Central memory CD4-positive, alpha-beta T cell (primary cell): ENCODE data around the gene INO80.
"Not testable (repeated sequence)": the region's sequence is repeated elsewhere in the genome, so short reads cannot be mapped to it uniquely, and the experiment has no call there.

Experiments used
- DNase-seq: peaks from one replicate; pipeline ENCODE4 v3.0.0; 2022

The INO80 gene

GRCh38 chr15:40992241-40992741, 123.8 kb downstream of the INO80 start:
- no peak for DNase-seq

DNA sequence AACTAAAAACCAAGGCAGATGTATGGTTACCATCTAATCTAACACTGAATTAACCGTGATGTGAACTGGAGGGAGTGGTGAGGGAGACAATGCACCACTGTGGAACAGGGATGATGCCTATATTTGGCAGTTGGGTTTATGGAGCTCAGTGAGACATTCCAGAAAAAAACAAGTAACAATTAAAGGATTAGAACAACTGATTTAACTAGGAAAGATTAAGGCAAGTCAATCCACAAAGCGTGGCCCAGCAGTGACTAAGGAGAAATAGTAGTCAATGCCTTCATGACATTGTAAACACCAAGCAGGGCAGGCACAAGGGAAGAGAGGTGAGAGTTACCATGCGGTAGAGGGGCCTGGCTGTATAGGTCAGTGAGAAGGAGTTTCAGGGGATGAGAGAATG, 124.7 kb downstream of the INO80 start:
- no peak for DNase-seq

GRCh38 chr15:40990789-40991188, 125.3 kb downstream of the INO80 start:
- DNase-seq = no peak

DNA sequence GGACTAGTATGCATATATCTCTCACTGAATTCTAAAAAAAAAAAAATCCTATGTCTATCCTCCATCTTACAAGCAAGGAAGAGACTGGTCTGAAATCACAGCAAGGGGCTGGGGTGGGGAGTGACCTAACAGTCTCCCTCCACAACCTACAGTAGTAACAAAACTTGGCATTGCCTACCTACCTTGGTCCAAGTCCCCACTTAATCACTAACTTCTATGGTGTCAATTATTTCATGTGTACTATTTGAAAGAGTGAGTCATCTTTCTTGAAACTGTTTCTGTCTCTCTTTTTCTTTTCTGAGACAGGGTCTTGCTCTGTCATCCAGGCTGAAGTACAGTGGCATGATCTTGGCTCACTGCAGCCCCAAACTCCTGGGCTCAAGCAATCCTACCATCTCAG, 126.0 kb downstream of the INO80 start:
- DNase-seq = no peak

- DNase-seq = no peak
These were observed 127.9 kb downstream of the INO80 start for GRCh38 chr15:40988156-40988555.

DNA sequence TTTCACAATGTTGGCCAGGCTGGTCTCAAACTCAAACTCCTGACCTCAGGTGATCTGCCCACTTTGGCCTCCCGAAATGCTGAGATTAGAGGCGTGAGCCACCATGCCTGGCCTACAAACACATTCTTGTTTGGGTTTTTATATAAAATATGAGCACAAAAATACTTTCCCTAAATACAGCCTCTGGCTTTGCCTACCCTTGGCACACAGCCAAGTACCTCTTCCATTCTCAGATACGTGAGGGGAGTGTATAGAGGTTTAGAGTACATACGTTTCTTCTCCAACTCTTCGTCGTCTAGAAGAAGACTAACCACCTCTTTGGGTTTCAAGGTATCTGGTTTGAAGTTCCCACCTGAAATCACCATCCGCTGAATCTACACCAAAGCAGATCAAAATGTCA, 129.3 kb downstream of the INO80 start:
- DNase-seq = no peak

GRCh38 chr15:40985541-40986330, 130.3 kb downstream of the INO80 start:
- no peak for DNase-seq

GRCh38 chr15:40984964-40985363, 131.1 kb downstream of the INO80 start:
- no peak for DNase-seq

GRCh38 chr15:40984406-40984805, 131.7 kb downstream of the INO80 start:
- DNase-seq = no peak

DNA sequence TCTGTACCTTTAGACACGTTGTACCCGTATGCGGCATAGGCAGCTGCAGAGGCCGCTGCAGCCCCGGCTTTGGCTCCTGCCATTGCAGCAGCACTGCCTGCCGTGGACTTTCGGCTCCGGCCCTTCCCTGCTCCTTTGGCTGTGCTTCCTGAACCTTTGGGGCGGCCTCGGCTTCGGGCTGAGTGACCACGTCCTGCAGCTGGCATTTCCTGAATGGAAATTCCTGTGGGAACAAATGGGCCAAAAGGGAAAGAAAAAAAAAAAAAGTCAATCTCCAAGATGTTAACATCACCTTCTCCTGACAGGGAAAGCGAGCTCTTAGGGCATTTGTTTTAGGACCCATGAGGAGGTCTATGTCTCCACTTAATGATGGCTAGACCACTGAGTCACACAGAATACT, 133.2 kb downstream of the INO80 start:
- DNase-seq = no peak

DNA sequence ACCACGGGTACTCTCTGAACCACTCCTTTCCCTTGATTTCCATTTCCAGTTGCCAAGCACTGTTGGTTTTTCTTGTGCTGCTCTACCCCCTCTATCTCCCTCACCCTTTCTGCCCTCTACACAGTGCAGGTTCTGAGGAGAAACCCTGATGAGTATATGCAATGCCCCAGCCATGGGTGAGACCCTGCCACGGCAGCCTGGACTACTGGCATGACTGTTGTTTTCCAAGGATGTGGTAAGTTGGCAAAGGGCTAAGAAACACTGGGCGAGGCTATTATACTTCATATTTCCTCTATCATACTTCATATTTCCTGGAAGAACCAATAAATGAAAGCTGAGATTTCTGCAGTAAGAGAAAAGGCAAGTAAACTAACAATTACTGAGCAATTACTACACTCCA, 134.9 kb downstream of the INO80 start:
- DNase-seq = no peak

DNA sequence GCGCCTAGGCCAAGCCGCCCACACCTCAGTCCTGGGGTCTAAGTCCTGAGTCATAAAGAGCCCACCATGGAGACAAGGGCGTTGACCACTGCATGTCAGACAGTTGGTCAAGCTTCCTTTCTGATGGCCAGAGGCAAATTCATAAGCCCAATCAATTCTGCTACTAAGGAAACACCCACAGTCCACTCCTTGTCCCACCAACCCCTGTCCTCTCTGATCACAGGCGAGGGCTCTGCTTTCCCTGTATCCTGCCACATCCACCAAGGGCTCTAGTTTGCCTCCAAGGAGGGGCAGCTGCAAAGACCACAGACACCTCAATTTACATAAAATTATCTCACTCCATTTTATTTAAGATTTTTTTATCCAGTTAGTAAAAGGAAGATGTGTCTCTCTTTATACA, 137.5 kb downstream of the INO80 start:
- no peak for DNase-seq

DNA sequence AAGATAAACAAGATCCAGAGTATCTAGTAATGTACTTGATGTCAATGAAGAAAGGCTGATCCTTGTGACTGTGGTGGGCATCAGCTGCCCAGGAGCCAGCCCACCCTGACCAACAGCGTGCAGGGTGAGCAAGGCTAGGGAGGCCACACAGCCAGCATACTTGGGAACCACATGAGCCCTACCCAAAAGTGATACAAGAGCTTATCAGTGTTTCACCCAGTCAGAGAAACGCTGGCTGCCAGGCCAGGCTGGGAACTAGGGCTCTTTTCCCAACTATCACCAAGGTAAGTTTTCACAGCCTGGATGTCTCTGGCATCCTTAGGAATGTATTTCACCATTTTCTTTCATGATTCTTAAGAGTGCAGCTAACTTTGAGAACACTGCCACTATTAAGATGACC, 137.9 kb downstream of the INO80 start:
- no peak for DNase-seq

DNA sequence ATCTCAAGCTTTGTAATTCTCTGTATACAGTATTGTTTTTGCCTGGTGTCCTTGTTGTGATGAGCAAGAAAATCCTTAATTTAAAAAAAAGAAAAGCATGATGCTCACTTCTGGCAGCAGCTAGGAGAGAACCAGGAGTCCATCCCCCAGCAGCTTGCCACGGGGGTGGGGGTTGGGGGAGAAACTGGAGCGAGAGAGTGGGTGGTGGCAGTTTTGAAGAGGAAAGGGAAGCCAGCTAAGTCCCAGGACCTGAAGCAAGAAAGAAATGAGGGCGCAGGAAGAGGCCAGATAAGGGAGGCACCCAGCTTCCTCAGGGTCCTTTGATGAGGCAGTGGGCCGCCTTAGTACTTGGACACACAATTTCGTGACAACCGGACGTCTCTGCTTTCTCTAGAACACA, 139.3 kb downstream of the INO80 start:
- no peak for DNase-seq

DNA sequence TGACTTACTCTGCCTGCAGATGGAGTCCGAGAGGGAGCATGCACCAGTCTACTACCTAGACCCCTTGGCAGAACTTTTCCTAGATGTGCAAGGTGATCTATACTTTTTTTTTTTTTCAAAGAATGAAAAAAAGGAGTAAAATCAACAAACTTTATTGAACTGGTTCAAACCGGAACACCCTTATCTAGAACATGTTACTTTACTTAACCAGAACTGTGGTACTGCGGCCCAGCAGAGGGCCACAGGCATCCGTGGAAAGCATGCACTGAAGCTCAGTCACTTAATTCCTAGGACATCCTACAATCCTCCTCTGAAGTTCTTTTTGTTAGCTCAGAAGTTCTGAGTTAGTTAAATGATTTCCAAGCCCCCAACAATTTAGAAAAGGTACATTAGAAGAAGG, 141.2 kb downstream of the INO80 start:
- DNase-seq = no peak

DNA sequence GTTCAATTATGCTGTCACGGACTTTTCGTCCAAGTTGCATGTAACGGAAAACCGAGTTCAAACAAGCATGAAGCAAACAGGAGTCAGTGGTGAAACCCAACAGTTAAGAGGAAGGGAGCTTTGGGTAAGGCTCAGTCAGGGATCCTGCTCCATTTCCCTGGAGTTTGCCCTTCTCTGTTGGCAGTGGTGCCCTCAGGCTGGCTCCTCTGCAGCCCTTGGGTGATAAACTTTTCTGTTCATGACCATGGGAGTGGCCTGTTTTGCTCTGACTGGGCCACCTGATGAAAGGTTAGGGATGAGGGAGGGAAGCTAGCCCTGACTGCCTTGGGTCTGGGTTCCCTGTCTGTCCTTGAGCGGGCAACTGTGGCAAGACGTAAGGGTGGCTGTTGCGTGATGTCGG, 146.7 kb downstream of the INO80 start:
- no peak for DNase-seq

GRCh38 chr15:40968290-40969085, 147.6 kb downstream of the INO80 start:
- DNase-seq = no peak

- no peak for DNase-seq
These were observed 151.4 kb downstream of the INO80 start for GRCh38 chr15:40964634-40965033.

DNA sequence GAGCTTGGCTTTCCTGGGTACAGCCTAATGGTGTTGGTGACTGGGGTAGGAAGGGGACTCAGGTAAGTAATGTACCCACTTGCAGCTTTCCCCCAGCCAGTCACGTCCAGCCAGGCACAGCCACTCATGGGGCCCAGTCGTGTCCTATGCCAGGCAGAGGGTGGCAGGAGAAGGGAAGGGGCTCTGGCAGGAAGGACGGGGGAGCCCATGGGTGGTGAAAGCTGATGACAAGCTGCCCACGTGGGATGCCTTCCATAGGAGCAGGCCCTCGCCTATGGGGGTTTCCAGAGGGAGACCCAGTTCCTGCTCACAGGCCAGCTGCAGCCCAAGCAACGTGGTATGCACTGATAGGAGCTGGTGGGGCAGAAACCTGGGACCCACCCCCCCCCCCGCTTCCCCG, 152.1 kb downstream of the INO80 start:
- no peak for DNase-seq

GRCh38 chr15:40963201-40963600, 152.9 kb downstream of the INO80 start:
- DNase-seq = no peak

DNA sequence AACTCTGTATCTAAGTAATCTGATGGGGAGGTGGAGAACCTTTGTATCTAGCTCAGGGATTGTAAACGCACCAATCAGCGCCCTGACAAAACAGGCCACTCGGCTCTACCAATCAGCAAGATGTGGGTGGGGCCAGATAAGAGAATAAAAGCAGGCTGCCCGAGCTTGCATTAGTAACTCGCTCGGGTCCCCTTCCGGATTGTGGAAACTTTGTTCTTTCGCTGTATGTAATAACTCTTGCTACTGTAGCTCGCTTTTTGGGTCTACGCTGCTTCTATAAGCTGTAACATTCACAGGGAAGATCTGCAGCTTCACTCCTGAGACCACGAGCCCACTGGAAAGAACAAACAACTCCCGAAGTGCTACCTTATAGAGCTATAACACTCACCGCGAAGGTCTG, 153.8 kb downstream of the INO80 start:
- not testable (repeated sequence) for DNase-seq

GRCh38 chr15:40961740-40962139, 154.3 kb downstream of the INO80 start:
- DNase-seq = not testable (repeated sequence)

DNA sequence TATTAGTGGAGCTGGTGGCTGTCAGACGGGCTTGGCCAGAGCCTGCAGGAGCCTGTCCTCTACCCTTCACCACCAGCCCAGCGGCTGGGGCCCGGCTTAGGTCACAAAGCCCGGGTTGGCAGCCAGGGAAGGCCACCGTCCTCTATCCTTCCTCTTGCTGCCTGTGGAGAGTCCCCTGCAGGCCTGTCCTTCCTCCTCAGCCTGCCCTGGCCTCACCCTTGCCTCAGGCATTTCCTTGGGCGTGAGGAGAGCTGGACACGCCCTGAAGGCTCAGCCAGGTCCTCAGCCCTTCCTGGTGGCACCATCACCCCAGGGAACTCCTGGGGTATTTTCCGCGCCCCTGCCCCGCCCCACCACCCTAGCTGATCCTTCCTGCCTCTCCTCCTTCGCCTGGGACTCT, 155.2 kb downstream of the INO80 start:
- no peak for DNase-seq
